KOPT-K1 (cell line): Measurements from ENCODE around the gene CSNK1A1.
"Not testable (repeated sequence)": the region's sequence is repeated elsewhere in the genome, so short reads cannot be mapped to it uniquely, and the experiment has no call there.

Source experiments
- H3K27ac ChIP-seq: fragments of 200-600 bp; sonication (generic); 2 replicates; pipeline ENCODE4 v1.5.1; 2016; ENCODE audit warnings: antibody characterized with exemption, mild to moderate bottlenecking, low read depth, low read length; ENCODE audit not compliant: poor library complexity, severe bottlenecking
- H3K36me3 ChIP-seq: fragments of 200-600 bp; sonication (generic); 2 replicates; pipeline ENCODE4 v1.5.1; 2017; ENCODE audit warnings: antibody characterized with exemption, mild to moderate bottlenecking, low read length, moderate library complexity; ENCODE audit not compliant: insufficient read depth
- H3K9me3 ChIP-seq: fragments of 200-600 bp; sonication (generic); 2 replicates; pipeline ENCODE4 v1.5.1; 2017; ENCODE audit warnings: antibody characterized with exemption, low read length, mild to moderate bottlenecking; ENCODE audit not compliant: insufficient read depth, poor library complexity, severe bottlenecking

Gene CSNK1A1

DNA sequence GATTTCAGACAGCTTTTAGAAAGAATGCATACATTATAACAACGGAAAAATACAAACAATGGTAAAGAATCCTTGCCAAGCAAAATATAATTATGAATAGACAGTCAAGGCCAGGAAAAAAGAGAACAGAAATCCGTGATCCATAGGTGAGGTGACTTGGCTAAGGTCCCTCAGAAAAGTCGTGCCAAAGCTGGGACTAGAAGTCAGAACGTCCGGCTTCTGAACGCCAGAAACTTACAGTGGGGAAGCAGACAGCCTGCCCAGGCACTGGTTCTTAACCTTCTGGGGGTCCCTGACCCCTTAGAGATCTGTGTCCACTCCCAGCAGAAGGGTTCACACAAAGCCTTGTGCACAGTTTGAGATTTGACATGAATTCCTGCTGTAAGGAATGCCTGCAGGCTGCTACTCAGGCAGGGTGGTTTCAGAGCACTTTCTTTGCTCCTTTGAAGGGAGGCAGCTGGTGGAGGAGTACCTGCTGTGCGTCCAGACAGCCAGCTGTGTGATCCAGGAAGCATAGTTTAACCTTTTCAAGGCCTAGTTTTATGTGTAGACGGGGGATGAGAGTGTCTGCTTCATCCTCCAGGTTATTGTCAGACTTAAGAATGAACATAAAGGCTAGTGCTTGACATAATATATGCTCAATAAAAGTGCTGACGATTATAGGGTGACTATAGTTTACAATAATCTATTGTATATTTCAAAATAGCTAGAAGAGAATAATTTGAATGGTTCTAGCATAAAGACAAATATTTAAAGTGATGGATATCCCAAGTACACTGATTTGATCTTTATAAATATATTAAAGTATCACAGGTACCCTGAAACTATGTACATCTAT is 30.9 kb upstream of the CSNK1A1 start:
- Histone ChIP-seq H3K9me3 (no peaks in the 10 kb centered on the region), H3K36me3 (no peaks in the 10 kb centered on the region), H3K27ac (no peak overlapping the region)

DNA sequence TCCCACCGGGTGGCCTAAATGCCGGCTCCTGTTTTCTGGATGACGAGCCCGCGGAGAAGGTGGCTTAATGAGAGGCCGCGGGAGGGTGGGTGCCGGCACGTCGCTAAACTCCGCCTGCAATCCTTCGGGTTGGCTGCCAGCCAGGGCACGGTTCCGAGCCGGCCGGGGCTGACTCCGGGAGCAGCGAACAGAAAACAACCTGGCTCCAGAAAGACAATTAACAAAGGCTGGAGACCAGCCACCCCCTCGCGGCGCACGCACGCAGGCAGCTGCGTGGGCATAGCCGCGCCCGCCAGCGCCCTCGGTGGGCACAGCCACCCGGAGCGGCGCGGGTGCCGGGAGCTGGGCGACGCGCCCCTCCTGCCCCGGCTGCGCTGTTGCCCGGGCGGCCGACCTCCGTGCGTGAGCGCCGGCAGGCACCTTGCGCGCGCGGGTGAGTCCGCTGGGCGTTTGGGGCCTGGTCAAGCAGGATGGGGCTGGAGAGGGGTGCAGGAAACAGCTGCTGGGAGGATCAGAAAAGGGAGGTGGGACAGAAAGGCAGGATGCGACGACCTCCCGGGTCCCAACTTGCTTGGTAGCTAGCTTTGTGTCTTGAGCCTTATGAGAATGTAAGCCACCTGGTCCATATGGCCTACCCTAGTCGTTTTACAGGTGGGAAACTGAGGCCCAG is 30.1 kb upstream of the CSNK1A1 start, which contains the start of gene ARHGEF37:
TSS of gene ARHGEF37 (plus strand) at position 307 of the 670 bp plus-strand sequence. CDS start 16,272 bp downstream, outside the sequence.
- no peaks in the 10 kb centered on the region for H3K9me3 ChIP-seq
- H3K27ac ChIP-seq, result no peak within 1 kb of the TSS
- no peaks in the 10 kb centered on the region for H3K36me3 ChIP-seq

DNA sequence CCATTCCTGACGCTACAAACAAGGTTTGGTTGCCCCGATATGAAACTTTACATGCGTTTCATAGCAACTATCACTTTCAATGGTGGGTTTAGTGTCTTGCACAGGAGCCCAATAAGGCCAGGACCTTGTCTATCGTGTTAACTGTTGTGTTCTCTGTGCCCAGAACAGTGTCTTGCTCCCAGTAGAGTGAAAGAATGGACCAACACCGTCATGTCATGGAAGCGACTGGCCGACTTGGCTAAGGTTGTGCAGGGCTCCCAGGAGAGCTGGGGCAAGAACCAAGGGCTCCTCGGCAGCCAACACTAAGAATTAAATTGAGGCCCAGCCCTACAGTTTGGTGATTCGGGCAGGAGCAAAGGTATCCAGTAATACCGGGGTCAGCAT is 29.6 kb upstream of the CSNK1A1 start:
- no peaks in the 10 kb centered on the region for H3K9me3 ChIP-seq
- no peaks in the 10 kb centered on the region for H3K36me3 ChIP-seq
- no peak overlapping the region for H3K27ac ChIP-seq

DNA sequence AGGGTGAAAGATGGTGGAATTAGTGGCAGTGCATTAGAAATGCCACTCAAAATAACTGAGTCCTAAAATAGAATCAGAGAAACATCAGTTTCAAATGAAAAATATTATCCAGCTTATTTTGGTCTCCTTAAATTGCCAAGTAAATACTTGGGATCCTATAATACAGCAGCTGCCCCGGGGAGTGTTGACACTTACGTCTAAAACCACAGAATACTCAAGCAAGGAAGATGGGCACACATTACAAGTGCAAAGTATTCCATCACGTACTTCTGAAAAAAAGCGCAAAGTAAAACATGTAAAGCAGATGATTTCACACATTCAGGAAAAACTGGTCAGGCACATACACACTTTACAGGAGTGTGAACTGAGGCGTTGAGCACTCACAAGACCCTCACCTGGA is 27.7 kb upstream of the CSNK1A1 start:
- H3K27ac ChIP-seq, result no peak overlapping the region
- no peaks in the 10 kb centered on the region for H3K9me3 ChIP-seq
- no peaks in the 10 kb centered on the region for H3K36me3 ChIP-seq

GRCh38 chr5:149576021-149576420 is 24.8 kb upstream of the CSNK1A1 start:
- Histone ChIP-seq H3K27ac (no peak overlapping the region), H3K36me3 (no peaks in the 10 kb centered on the region), H3K9me3 (no peaks in the 10 kb centered on the region)

GRCh38 chr5:149575131-149575530 is 23.9 kb upstream of the CSNK1A1 start:
- H3K27ac ChIP-seq, result no peak overlapping the region
- no peaks in the 10 kb centered on the region for H3K9me3 ChIP-seq
- no peaks in the 10 kb centered on the region for H3K36me3 ChIP-seq

DNA sequence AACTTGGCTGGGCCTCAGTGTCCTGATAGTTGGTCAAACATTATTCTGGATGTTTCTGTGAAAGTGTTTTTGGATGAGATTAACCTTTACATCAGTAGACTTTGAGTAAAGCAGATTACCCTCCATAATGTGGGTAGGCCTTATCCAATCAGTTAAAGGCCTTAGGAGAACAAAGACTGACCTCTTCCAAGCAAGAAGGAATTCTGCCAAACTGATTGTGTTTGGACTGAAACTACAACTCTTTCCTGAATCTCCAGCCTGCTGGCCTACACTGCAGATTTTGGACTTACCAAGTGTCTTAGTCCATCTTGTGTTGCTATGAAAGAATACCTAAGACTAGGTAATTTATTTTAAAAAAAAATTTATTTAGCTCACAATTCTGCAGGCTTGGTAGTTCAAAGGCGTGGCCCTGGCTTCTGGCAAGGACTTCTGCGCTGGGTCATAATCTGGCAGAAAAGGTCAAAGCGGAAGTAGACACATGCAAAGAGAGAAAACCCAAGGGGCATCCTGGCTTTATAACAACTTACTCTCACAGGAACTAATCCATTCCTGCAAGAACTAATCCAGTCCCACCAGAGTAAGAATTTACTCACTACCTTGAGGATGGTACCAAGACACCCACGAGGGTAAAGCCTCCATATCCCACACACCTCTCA is 21.5 kb upstream of the CSNK1A1 start:
- Histone ChIP-seq H3K36me3 (no peaks in the 10 kb centered on the region), H3K27ac (no peak overlapping the region), H3K9me3 (no peaks in the 10 kb centered on the region)

- Histone ChIP-seq H3K36me3 (no peaks in the 10 kb centered on the region), H3K9me3 (no peaks in the 10 kb centered on the region), H3K27ac (no peak overlapping the region)
Measured at GRCh38 chr5:149572170-149572569, 20.9 kb upstream of the CSNK1A1 start.

DNA sequence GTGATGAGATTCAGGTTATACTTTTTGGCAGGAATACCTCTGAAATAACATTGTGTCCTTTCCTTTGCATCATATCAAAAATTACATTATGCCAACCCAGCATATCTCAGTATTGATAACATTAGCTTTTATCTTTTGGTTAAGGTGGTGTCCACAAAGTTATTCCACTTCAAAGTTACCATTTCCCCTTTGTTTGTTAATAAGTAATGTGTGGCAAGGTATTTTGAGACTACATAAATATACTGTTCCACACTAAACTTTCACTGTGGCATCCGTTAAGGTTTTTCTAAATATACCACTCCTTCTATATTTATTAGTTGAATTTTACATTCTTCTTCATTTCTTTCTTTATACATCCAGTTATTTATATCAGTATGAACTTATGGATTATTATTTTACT is 16.0 kb upstream of the CSNK1A1 start:
- no peaks in the 10 kb centered on the region for H3K36me3 ChIP-seq
- H3K9me3 ChIP-seq, result no peaks in the 10 kb centered on the region
- H3K27ac ChIP-seq, result no peak overlapping the region

DNA sequence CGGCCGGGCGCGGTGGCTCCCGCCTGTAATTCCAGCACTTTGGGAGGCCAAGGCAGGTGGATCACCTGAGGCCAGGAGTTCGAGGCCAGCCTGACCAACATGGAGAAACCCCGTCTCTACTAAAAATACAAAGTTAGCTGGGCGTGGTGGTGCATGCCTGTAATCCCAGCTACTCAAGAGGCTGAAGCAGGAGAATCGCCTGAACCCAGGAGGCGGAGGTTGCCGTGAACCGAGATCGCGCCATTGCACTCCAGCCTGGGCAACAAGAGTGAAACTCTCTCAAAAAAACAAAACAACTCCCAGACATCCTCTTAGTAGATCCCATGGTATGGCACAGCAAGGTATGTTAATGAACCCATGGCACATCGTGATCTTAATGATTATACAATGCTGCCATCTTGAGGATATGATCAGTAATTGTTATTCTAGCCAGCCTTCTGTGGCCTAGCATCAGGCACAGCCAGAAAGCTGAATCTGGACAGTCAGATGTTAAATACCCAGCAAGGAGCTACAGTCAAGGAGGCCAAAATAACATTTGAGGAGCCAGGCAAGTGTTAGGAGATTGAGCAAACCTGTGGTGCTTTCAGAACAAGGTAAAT is 13.4 kb upstream of the CSNK1A1 start:
- not testable (repeated sequence) for H3K9me3 ChIP-seq, H3K27ac ChIP-seq, H3K36me3 ChIP-seq

- no peaks in the 10 kb centered on the region for H3K36me3 ChIP-seq
- no peak overlapping the region for H3K27ac ChIP-seq
- no peaks in the 10 kb centered on the region for H3K9me3 ChIP-seq
Measured at GRCh38 chr5:149563466-149563865, 12.2 kb upstream of the CSNK1A1 start.

GRCh38 chr5:149561848-149562247 is 10.6 kb upstream of the CSNK1A1 start:
- H3K36me3 ChIP-seq, result no peaks in the 10 kb centered on the region
- no peaks in the 10 kb centered on the region for H3K9me3 ChIP-seq
- H3K27ac ChIP-seq, result no peak overlapping the region

DNA sequence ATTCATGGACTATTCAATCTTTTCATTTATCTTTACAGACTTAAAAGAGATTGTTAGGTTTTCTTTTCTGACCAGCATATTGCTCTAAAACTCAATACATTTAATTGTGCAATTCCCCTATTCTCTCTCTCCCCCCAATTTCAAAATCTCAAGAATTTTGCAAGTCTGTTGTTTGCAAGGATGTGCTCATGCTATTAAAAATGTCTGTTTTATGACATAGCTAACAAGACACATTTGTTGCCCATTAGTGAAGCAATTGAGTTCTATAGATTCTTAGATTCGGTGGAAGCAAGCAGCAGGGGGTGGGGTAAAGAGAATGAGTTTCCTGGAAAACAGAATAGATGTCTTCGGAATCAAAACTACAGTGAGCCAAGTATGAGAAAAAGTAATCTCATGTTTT is 8.5 kb upstream of the CSNK1A1 start:
- no peaks in the 10 kb centered on the region for H3K9me3 ChIP-seq
- no peak overlapping the region for H3K27ac ChIP-seq
- H3K36me3 ChIP-seq, result no peaks in the 10 kb centered on the region

DNA sequence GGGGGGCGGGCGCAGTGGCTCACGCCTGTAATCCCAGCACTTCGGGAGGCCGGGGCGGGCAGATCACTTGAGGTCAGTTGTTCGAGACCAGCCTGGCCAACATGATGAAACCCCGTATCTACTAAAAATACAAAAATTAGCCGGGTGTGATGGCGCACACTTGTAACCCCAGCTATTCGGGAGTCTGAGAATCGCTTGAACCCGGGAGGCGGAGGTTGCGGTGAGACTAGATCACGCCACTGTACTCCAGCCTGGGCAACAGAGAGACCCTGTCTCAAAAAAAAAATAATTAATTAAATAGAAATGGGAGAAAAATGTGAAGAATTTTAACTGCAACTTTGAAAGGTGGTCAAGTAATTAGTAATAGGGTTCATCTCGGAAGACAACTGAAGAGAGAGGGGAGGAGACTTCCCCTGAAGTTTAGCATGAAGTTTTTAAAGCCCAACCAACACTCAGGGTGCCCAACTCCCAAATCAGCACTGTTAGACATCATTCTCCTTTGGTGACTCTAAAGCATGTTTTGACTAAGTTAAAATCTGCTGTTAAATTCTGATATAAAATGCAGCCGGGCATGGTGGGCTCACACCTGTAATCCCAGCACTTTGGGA is 1.4 kb upstream of the CSNK1A1 start:
- H3K27ac ChIP-seq, result no peak overlapping the region
- H3K9me3 ChIP-seq, result no peaks in the 10 kb centered on the region
- peaks cover 17% of the 10 kb centered on the region for H3K36me3 ChIP-seq

DNA sequence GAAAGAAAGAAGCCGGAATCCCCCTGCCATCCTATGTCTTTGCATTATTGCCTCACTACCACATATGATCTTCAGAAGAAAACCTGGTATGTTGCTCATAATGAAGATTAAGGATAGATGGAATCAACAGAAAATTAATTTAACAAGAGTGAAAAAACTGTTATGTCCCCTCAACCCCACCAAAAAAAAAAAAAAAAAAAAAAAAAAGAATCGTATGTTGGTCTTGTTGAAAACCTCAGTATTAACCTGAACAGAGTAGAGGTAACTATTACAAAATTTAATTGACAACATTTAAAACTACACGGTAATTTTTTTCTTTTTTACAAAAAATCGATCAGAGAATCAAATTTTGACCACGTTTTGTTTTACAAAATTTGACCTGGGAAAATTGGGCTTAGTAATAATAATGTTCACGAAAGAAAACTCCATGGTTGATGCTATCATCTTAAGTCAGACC is 827 bp upstream of the CSNK1A1 start:
- Histone ChIP-seq H3K27ac (peak overlapping the region; percentile 96), H3K9me3 (no peaks in the 10 kb centered on the region), H3K36me3 (peaks cover 23% of the 10 kb centered on the region)
